CD4-positive, alpha-beta memory T cell (primary cell): ENCODE results near the gene GAGE12D. TPM values are rescaled to one million over a fixed set of nuclear protein-coding genes. Genes with fewer than 3 reads are reported as not detected.
"Not testable (repeated sequence)": the region's sequence is repeated elsewhere in the genome, so short reads cannot be mapped to it uniquely, and the experiment has no call there.

Experiments used
- CTCF ChIA-PET: fragments of 350-600 bp; sonication (Branson Sonifier 250); formaldehyde crosslinking; loops from one replicate; lab custom pipeline; 2021; ENCODE audit warnings: inconsistent platforms; ENCODE audit not compliant: partially characterized antibody; lab: Charles Lee
- POLR2A ChIA-PET: fragments of 350-600 bp; sonication (Branson Sonifier 250); formaldehyde crosslinking; loops from one replicate; lab custom pipeline; 2021; ENCODE audit not compliant: partially characterized antibody; lab: Charles Lee
- DNase-seq, 5 donors: peaks; one replicate each; pipeline versions ENCODE4 v3.0.0 to v3.0.0-alpha.2; 2020 to 2022; ENCODE audit warnings: mixed read lengths in 1 of 5
- H3K27ac ChIP-seq: one replicate; pipeline ENCODE4 v1.7.0; 2013; ENCODE audit warnings: low read depth, low read length
- H3K27me3 ChIP-seq: 2 replicates; pipeline ENCODE4 v1.7.0; 2013; ENCODE audit warnings: mild to moderate bottlenecking, low read length, moderate library complexity; ENCODE audit not compliant: insufficient read depth
- H3K36me3 ChIP-seq: 2 replicates; pipeline ENCODE4 v1.7.0; 2013; ENCODE audit warnings: mild to moderate bottlenecking, low read length, moderate library complexity; ENCODE audit not compliant: insufficient read depth
- H3K4me1 ChIP-seq: 2 replicates; pipeline ENCODE4 v1.7.0; 2013; ENCODE audit warnings: mild to moderate bottlenecking, low read length, moderate library complexity; ENCODE audit not compliant: insufficient read depth
- H3K4me3 ChIP-seq, 2 donors: one replicate each; pipeline ENCODE4 v1.7.0; 2013; ENCODE audit warnings: low read length in 2 of 2, mild to moderate bottlenecking in 1 of 2
- H3K9me3 ChIP-seq, 2 donors: one replicate each; pipeline ENCODE4 v1.7.0; 2013; ENCODE audit warnings: low read length in 2 of 2, control low read depth in 1 of 2; ENCODE audit not compliant: control insufficient read depth in 1 of 2
- H3K27ac Mint-ChIP-seq, 7 donors: one replicate each; pipeline ENCODE4 v1.8.0; 2020 to 2021; ENCODE audit warnings: mixed read lengths in 7 of 7, mild to moderate bottlenecking in 6 of 7, inconsistent platforms in 3 of 7, moderate library complexity in 3 of 7
- H3K27me3 Mint-ChIP-seq, 2 donors: one replicate each; pipeline ENCODE4 v1.8.0; 2020 to 2021; ENCODE audit warnings: mixed read lengths in 2 of 2
- H3K36me3 Mint-ChIP-seq, 2 donors: one replicate each; pipeline ENCODE4 v1.8.0; 2020 to 2021; ENCODE audit warnings: mixed read lengths in 2 of 2, inconsistent platforms in 1 of 2, mild to moderate bottlenecking in 1 of 2
- H3K4me1 Mint-ChIP-seq, 4 donors: one replicate each; pipeline ENCODE4 v1.8.0; 2020 to 2021; ENCODE audit warnings: mixed read lengths in 4 of 4, mild to moderate bottlenecking in 1 of 4
- H3K4me3 Mint-ChIP-seq, 8 donors: one replicate each; pipeline ENCODE4 v1.8.0; 2020 to 2021; ENCODE audit warnings: mixed read lengths in 8 of 8, mild to moderate bottlenecking in 7 of 8, moderate library complexity in 6 of 8, inconsistent platforms in 3 of 8
- H3K9me3 Mint-ChIP-seq, 8 donors: one replicate each; pipeline ENCODE4 v1.8.0; 2020 to 2021; ENCODE audit warnings: mixed read lengths in 8 of 8, mild to moderate bottlenecking in 5 of 8, inconsistent platforms in 3 of 8, moderate library complexity in 1 of 8
- intact Hi-C: fragments of 100-400 bp; cut with micrococcal nuclease; formaldehyde crosslinking; loops from one replicate; pipeline ENCODE4 v1.15.1; 2023
- polyA plus RNA-seq, 2 donors: library from polyadenylated mRNA; unstranded; fragments of 300-500 nt; fragmentation: Illumina TruSeq; gene quantifications; one replicate each; pipeline ENCODE4 v1.2.3, GENCODE V29; 2021
- total RNA-seq, 2 experiments: library from RNA; stranded (reverse); gene quantifications; one replicate each; pipeline ENCODE4 v1.2.3, GENCODE V29; 2021

Gene GAGE12D
- total and polyA plus RNA-seq, 4 experiments from 2014 or later: not detected

GRCh38 chrX:49589196-49589595, 47.7 kb downstream of the GAGE12D start, which contains the start of gene GAGE2A:
GAGE2A (plus strand) TSS chrX:49589496; CDS start chrX:49590651, 1,155 bp downstream.
- H3K27ac Mint-ChIP-seq, H3K27me3 Mint-ChIP-seq, H3K9me3 Mint-ChIP-seq: not testable (repeated sequence)

GRCh38 chrX:49589769-49590478, 48.4 kb downstream of the GAGE12D start:
- H3K4me3 ChIP-seq, H3K36me3 Mint-ChIP-seq, H3K9me3 ChIP-seq, H3K27me3 ChIP-seq, H3K9me3 Mint-ChIP-seq, intact Hi-C loops, H3K27me3 Mint-ChIP-seq, H3K27ac ChIP-seq, H3K36me3 ChIP-seq, CTCF ChIA-PET, H3K27ac Mint-ChIP-seq, H3K4me3 Mint-ChIP-seq, POLR2A ChIA-PET, H3K4me1 Mint-ChIP-seq, H3K4me1 ChIP-seq: not testable (repeated sequence)
- peak in 1 of 5 donors; percentile 22 for DNase-seq

More at GRCh38 chrX:49589196-49589595, 47.7 kb downstream of the GAGE12D start, which contains the start of gene GAGE2A:
- H3K4me3 Mint-ChIP-seq, intact Hi-C loops, H3K36me3 Mint-ChIP-seq, H3K27ac ChIP-seq, H3K4me3 ChIP-seq, H3K4me1 Mint-ChIP-seq, H3K9me3 ChIP-seq, DNase-seq, H3K4me1 ChIP-seq, H3K27me3 ChIP-seq, H3K36me3 ChIP-seq, POLR2A ChIA-PET, CTCF ChIA-PET: not testable (repeated sequence)

- peak in 1 of 5 donors; percentile 24 for DNase-seq
- intact Hi-C loops: not testable (repeated sequence)
These were observed 49.0 kb downstream of the GAGE12D start for GRCh38 chrX:49590488-49590887.

More at GRCh38 chrX:49590488-49590887, 49.0 kb downstream of the GAGE12D start:
- H3K36me3 ChIP-seq, H3K4me1 Mint-ChIP-seq, H3K4me3 ChIP-seq, H3K27ac Mint-ChIP-seq, H3K27me3 ChIP-seq, POLR2A ChIA-PET, CTCF ChIA-PET, H3K36me3 Mint-ChIP-seq, H3K4me3 Mint-ChIP-seq, H3K4me1 ChIP-seq, H3K27me3 Mint-ChIP-seq, H3K9me3 Mint-ChIP-seq, H3K27ac ChIP-seq, H3K9me3 ChIP-seq: not testable (repeated sequence)

Other genes with a start within 250 kb of the GAGE12D start
- not detected for gene GAGE10, start 238.1 kb upstream of the GAGE12D start, total RNA-seq
- gene GAGE10, start 238.1 kb upstream of the GAGE12D start, polyA plus RNA-seq: not detected
- gene GAGE12J, start 219.7 kb upstream of the GAGE12D start, total RNA-seq: not detected
- gene GAGE12J, start 219.7 kb upstream of the GAGE12D start, polyA plus RNA-seq: not detected
- gene GAGE13, start 210.2 kb upstream of the GAGE12D start, total RNA-seq: not detected
- not detected for gene GAGE13, start 210.2 kb upstream of the GAGE12D start, polyA plus RNA-seq
- not detected for gene GAGE12C, start 9.6 kb upstream of the GAGE12D start, total RNA-seq
- gene GAGE12C, start 9.6 kb upstream of the GAGE12D start, polyA plus RNA-seq: not detected
- gene GAGE12E, start 9.6 kb downstream of the GAGE12D start, total RNA-seq: not detected
- not detected for gene GAGE12E, start 9.6 kb downstream of the GAGE12D start, polyA plus RNA-seq
- not detected for gene GAGE12F, start 19.1 kb downstream of the GAGE12D start, total RNA-seq
- gene GAGE12F, start 19.1 kb downstream of the GAGE12D start, polyA plus RNA-seq: not detected
- not detected for gene GAGE12G, start 28.7 kb downstream of the GAGE12D start, total RNA-seq
- not detected for gene GAGE12G, start 28.7 kb downstream of the GAGE12D start, polyA plus RNA-seq
- not detected for gene GAGE12H, start 38.2 kb downstream of the GAGE12D start, total RNA-seq
- not detected for gene GAGE12H, start 38.2 kb downstream of the GAGE12D start, polyA plus RNA-seq
- gene GAGE2A, start 47.8 kb downstream of the GAGE12D start, total RNA-seq: not detected
- not detected for gene GAGE2A, start 47.8 kb downstream of the GAGE12D start, polyA plus RNA-seq
- not detected for gene GAGE1, start 57.3 kb downstream of the GAGE12D start, total RNA-seq
- gene GAGE1, start 57.3 kb downstream of the GAGE12D start, polyA plus RNA-seq: not detected
- gene PAGE1, start 154.3 kb downstream of the GAGE12D start, total RNA-seq: not detected
- gene PAGE1, start 154.3 kb downstream of the GAGE12D start, polyA plus RNA-seq: not detected